ENCODE data around the gene ZMYND8.
"Not testable (repeated sequence)": the region's sequence is repeated elsewhere in the genome, so short reads cannot be mapped to it uniquely, and the experiment has no call there.

The ZMYND8 gene

DNA sequence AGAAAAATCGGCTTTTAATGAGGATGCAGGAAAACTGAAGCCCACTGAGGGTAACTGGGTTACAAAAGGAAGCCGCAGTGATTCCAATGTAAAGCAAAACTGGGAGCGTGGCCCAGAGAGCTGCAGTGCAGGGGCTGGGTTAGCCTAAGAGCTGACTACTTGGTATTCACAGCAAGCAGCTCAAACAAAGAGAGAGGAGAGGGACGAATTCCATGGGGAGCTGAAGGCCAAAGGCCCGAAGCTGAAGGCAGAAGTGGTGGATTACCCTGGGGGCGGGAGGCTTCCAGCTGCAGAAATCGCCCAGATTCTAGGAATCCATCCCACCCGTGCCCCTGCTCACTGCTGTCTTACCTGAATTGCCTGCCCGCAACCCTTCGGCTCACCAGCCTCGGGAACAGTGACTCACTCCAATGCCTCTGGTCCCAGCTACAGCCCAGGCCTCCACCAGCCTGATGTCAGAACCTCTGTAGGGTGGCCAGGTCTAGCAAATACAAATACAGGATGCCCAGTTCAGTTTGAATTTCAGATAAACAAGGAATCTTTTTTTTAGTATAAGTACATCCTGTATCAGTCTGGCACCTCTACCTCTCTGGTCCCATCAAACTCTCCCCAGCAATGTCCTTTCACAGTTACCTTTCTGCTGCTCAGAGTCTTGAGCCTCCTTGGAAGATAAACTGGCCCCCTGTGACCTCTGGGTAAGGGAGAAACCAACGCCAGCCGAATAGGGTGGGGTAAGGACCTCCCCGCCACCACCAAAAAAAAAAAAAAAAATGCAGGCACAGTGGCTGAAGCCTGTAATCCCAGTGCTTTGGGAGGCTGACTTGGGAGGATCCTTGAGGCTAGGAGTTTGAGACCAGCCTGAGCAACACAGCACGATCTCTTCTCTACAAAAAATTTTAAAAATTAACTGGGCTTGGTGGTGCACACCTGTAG, 14.6 kb upstream of the ZMYND8 start:
- no peak for FAIRE-seq

DNA sequence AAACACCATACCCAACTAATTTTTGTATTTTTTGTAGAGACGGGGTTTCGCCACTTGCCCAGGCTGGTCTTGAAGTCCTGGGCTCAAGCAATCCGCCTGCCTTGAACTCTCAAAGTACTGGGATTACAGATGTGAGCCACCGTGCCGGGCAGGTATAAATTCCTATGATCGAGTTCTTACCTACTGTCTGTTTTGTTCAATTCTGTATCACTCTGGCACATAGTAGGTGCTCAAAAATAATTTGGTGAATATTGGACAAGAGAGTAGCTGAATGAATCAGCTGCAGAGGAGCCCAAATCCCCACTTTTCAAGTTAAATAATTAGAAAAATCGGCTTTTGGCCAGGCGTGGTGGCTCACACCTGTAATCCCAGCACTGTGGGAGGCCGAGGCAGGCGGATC, 13.7 kb upstream of the ZMYND8 start:
- FAIRE-seq = no peak

DNA sequence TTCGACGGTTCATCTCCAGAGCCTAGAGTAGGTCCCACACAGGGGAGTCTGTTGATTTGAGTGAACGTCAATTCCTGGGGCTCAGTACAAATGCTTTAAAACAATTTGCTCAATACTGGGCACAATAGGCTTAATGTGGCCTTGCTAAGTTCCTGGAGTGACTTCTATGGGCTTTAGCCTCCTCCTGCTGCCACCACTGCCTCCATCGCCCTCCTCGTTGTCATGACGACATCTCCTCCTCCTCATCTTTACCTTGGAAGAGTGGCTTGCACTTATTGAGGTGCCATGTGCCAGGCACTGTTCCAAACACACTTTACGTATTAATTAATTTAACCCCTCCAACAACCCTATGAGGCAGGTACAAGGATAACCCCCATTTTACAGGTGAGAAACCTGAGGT, 11.8 kb upstream of the ZMYND8 start:
- FAIRE-seq = no peak

DNA sequence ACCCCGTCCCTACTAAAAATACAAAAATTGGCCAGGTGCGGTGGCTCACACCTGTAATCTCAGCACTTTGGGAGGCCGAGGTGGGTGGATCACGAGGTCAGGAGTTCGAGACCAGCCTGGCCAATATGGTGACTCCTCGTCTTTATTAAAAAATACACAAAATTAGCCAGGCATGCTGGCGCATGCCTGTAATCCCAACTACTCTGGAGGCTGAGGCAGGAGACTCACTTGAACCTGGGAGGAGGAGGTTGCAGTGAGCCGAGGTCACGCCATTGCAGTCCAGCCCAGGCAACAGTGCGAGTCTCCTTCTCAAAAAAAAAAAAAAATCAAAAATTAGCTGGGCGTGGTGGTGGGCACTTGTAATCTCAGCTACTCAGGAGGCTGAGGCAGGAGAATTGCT, 9.8 kb upstream of the ZMYND8 start:
- not testable (repeated sequence) for FAIRE-seq

DNA sequence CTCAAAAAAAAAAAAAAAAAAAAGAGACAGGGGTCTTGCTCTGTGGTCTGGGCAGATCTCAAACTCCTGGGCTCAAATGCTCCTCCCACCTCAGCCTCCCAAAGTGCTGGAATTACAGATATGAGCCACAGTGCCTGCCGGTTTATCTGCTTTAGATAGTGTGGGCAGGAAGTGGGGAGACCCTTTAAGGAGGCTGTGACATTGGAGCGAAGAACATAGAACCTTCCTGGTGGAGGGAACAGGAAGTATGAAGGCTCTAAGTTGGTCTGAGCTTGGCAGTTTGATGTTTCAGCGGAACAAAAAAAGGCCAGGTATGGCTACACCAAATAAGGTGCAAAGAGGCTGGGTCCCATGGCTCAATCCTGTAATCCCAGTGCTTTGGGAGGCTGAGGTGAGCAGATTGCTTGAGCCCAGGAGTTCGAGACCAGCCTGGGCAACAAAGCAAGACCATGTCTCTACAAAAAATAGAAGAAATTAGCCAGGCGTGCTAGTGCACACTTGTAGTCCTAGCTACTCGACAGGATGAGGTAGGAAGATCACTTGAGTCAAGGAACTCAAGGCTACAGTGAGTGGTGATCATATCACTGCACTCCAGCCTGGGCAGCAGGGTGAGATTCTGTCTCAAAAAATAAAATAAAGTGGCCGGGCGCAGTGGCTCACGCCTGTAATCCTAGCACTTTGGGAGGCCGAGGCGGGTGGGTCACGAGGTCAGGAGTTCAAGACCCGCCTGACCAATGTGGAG, 8.7 kb upstream of the ZMYND8 start:
- no peak for FAIRE-seq

DNA sequence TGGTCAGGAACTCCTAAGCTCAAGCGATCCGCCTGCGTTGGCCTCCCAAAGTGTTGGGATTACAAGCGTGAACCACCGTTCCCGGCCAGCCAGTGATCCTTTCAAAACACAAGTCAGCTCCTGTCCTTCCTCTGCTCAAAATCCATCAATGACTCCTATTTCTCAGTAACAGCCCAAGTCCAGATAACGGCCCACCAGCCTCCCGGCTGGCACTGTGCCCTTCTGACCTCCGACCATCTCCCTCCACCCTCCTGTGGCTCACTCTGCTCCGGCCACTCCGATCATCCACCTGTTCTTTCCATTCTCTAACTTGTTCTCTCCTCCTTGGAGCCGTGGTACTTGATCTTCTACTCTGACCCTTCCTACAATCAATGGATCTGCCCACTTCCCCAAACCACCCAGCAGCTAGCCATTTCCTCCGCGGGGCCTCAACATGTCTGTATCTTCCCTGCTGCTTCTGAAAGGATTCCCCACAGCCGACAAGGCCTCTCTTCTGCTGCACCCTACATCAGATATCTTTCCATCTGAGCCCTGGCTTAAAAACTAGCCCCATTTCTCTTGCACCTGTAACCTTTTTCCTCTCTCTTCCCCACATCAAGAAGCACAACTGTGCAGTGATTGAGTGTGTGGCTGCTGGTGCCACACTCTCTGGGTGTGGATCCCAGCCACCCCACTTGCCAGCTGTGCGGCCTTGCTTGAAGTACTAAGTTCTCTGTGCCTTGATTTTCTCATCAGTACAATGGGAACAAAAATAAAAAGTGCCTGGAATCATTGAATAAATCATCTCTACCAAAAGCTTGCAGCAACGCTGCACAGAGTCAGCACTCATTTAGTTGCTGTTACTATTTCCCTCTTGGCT, 6.1 kb upstream of the ZMYND8 start:
- no peak for FAIRE-seq

DNA sequence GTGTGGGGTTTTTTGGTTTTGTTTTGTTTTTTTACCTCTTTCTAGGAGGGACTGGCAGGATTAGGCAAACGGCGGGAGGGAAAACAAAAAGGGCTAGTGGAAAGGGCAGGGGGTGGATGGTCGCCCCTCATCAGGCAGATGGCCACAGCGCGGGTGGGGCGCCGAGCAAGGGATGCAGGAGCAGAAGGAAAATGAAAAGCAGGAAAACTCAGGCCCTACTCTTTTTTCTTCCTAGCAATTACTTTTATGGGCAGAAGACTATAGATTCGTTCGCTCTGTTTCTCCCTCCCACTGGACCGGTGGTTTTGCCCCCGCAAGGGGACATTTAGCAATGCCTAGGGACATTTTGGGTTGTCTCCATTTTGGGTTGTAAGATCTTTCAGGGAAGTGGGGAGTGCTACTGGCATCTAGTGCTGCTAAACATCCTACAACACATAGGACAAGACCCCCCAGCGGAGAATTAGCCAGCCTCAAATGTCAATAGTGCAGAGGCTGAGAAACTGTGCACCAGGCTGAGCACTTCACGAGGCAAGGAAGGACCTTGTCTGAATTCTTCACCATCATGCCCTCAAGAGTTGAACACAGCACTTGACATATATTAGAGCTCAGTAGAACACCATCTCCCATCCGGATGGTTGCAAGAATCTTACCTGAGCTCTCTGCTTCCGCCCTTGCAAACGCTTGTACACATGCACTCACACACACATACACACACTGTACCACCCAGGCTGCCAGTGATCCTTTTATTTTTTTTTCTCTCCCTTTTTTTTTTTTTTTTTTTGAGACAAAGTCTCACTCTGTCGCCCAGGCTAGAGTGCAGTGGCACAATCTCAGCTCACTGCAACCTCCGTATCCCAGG, 4.8 kb upstream of the ZMYND8 start:
- no peak for FAIRE-seq

DNA sequence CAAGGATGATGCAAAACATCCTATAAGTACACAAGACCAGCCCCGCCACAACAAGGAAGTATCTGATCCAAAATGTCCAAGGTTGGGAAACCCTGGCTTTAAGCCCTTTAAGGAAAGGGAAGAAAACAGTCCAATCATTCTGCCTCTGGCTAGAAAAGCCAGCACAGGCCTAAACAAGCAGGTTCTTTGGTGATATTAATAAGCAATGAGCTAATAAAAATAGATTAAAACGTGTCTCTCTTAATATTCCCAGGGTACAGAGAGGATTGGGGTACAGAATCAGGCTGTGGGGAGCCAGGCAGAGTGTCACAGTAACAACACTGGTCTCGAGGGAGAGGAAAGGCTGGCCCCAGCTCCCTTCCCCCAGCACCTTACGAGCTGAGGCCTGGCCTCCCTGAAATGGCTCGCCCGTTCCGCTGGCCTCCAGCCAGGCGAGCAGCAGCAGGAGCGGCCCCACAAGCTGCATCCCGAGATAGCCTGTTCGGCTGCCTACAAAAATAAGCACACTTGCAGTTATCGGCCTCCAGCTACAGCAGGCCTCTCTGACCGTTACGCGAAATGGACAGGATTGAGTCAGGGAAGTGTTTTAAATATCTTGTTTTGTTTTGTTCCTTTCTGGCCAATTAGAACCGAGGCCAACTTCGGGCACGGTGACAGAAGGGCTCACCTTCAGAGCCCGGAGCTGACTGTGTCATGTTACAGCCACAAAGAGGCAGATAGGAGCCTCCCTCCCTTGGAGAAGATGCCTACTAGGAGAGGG, 4.0 kb upstream of the ZMYND8 start:
- peak; percentile 94 for FAIRE-seq

DNA sequence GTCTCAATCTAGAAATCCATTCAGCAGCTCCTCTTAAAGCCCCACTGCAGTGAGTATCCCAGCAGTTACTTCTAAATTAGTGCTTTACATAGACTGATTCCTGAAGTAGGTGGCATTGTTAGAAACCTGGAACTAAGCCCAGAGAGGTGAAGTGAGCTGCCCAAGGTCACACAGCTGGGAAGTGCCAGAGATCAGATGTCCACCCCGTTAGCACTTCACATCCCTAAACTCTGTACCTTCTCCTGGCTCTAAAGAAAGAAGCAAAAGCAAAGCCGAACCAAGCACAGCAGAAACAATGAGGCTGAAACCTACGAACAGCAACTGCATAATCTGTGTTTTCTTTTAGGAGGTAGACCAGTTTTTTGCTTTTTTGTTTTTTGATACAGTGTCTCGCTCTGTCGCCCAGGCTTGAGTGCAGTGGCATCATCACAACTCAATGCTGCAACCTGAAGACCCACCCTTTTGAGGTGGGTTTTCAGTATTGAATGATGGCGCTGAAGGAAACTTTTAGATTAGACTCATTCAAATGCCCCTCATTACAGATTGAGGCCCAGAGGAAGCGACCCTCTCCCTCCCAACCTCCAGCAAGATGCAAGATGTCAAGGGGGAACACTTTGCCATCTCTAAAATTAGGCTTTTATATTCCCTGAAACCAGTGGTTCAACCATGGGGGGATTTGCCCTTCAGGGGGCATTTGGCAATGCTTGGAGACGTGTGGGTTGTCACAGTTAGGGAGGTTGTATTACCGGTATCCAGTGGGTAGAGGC, 3.2 kb upstream of the ZMYND8 start:
- no peak for FAIRE-seq

DNA sequence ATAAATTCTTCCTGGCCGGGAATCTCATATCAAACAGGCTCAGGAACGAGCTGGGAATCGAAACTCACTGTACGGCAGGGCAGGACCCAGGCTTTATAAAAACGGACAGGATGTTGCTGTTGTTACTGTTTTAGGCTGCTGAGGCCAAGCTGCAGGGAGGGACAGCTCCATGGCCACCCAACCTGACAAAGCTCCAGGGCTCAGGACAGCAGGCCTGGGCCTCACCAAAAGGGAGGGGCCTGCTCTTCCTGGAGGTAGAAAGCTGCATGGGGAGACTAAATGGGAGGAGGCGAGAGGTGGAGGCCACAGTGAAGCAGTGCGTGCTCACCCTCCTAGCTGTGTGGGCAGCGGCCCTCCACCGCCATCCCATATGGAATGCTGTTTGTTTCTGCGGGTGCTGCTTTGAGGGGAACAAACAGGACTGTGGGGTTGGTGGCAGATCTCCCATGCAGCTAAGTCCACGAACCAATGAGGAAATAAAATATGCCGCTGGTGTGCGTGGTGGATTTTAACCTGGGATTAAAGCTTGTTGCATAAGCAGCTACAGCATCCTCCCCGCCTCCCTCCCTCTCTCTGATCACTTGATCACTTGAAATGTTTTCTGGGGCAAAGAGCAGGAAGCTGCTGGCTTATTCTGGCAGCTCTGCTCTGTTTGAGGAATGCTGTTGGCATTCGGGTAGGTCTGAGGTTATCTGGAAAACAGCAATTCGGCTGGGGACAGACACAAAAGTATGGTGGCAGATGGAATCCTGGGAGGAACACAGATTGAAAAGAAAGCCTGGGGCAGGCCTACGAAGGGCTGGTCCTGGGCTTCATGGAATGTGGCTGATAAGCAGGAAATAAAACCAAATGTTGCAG, 2.4 kb upstream of the ZMYND8 start:
- FAIRE-seq = peak; percentile 94

DNA sequence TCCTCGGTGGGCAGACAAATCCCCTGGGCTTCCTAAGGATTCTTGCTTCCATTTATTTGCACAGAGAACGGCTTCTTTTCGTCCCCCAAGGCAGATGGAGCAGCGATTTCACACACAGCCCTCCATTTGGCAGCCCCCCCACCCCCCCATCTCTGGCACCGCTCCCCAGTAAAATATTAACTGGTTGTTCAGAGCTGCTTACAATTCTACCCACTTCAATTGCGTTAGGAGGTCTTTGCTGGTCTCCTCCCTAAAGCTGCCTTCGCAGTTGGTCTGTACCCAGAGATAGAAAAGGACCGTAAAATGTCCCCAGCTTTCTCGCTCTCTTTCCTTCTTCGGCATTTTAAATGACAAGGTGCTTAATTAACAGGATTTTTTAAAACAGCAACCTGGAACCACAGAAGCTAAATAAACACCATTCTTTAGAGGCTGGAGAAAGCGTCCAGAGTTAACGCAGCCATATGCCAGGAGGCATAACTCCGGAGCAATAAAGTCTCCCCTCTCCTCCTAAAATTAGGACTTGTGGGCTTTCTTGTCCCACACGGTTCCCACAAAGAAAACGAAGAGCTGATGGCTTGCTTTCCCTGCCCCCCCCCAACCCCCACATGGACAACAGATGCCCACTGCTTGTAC, 1.7 kb upstream of the ZMYND8 start:
- FAIRE-seq = no peak

DNA sequence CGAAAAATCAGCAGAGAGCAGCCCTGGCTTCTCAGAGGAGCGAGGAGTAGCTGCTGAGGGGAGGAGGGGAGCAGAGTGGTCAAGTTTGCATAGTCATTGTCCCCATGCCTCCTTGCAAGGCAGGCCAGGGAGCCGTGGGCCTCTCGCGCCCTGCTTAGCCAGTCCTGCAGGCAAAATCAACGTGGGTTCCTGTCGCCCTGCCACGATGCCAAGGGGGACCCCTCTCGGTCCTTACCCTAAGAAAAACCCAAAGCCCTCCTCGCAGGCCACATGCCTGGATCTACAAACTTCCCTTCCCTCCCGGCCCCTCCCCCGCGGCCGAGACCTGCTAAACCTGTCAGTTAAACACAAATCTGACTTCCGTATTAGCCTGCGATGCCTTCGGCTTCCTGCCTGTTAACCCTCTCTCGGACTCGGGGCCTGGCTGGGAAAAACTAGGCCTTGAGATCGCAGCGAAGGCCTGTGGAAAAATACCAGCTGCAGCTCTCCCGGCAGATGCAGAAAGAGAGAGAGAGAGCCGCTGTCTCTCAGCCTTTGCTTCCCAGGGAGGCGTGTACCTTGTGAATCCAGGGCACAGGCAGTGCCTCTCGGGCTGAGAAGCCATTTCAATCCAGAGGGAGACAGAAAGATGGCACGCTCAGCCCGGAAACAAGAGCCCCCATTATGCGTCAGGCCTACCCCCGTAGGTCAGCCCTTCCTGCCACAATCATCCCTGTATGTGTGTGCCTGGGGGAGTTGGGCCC, 968 bp upstream of the ZMYND8 start:
- no peak for FAIRE-seq

DNA sequence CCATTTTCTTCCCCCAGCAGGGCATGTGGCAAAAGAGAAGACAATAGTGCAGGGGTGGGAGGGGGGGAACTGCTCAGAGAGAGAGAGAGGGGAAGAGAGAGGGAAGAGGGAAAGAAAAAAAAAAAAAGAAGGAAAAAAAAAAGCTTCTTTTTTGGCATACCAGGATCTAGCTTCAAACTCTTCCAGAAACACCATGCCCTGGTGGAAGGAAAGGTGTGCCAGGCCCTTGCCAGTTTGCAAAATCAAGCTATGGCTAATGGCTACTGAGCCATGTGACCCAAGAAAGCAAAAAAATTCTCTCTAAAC, 326 bp downstream of the ZMYND8 start:
- FAIRE-seq = no peak

DNA sequence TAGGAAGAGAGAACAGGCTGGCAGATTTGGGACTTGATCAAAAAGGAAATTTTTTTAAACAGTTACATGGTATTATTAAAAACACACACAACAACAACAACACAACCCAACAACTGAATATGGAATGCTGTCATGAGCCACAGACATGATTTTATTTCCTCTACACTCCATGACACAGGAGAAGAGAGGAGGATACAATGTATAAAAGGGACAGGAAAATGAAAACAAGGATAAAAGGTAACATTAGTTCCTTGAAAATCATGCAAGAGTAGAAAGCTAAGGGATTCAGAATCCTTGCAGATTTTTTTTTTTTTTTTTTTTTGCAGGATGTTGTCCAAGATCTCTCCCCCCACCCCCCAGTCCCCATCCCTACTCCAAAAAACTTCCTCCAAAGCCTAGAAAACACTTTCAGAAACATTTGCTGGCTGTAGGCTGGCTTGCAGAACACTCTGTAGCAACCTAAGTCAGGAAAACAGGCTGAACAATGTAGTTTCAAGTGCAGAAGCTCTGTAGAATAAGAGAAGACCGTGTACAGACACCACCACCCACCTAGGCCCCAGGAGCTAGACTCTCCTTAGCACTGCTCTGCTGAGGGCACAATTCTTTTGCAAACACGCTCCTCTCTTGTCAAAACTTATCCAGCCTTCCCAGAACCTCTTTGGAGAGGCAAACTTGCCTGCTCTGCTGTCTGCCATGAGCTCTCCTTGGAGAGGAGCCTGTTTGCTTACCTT, 845 bp downstream of the ZMYND8 start:
- FAIRE-seq = no peak

DNA sequence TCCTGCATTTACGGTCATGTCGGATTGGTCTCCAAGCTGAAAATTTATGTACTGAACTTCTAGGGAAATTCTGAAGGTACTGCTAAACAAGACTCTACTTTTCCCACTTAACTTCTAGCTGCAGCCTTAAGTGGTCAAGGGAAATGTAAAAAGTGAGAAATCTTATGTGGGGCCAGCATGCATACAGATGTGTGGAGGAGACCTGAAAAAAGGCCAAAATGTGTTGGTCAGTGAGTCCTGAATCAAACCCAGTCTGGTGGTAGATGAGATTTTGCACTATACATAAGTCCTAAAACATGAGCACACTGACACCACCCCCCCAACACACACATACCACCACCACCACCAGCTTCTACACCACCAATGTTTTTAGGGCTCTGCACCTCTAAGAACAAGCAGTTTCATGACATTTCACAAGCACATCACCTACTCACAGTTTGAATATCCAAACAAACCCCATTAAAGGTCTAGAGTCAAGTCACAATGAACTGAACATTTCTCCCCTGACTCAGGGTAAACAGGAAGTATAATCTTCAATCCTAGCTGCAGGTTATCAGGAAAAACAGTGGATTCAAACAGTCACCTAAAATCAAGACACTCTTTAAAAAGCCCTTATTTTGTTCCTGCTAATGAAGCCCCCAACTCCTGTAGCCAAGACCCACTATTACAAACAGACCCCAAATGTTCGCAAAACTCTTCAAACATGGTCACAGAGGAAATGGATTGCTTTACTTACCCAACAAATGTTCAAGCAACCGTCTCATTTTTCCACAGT, 1.6 kb downstream of the ZMYND8 start:
- no peak for FAIRE-seq

DNA sequence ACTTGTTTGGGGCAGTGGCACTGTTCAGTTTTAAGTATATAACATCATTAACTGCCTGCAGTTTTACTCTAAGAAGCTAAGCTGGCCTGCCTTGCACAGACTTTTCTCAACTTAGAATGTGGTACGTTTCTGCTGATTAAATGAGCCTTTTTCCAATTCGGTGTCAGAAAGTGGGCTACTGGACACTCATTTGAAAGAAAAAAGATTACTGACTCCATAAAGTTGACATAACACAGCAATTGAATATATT, 2.1 kb downstream of the ZMYND8 start:
- no peak for FAIRE-seq

DNA sequence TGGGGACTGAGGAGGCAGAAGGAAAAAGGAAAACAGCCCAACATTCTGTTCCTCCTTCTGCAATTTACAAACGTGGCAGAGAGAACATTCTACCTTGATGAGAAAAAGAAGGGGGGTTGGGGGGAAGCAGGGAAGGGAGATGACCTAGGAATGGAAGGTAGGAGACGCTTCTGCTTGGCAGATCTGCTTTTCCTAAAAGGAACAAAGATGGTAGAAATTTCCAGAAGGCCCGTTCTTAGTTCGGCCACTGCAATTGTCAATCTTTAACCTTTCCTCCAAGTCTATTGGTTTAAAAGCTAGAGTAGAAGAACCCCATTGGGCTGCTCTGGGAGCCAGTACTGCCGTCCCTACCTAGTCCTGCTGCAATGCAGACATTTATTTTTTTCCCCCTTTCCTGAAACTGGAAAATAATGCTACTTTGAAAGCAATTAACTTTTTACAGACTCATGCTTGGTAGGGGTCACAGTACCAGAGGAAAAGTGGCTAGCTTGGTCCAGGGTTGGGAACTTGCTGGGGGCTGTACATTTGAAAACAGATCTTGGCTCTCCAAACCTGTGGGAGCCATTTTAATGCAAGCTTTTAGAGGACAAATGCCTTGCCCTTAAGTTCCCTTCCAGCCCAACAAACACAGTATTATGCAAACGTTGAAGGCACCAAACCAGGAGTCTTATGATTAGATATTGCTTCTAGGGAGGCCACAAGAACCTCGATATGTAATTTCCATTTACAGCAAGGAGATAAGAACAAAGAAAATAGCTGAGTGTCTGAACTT, 2.6 kb downstream of the ZMYND8 start:
- peak; percentile 23 for FAIRE-seq

Measured in A204.1 (cell line).